ENCODE results near the gene COL23A1. TPM values are rescaled to one million over a fixed set of nuclear protein-coding genes. Genes with fewer than 3 reads are reported as not detected.

COL23A1 gene
- total and polyA plus RNA-seq, 4 donors, result 0.76 to 4.4 (median 1.3) TPM

GRCh38 chr5:178532666-178533065, 57.5 kb downstream of the COL23A1 start:
- 32 to 47% methylated on average over 7 of the region's 7 CpGs for WGBS, 2 donors
- peak in 1 of 3 donors; percentile 32 for DNase-seq
- ATAC-seq (ENCODE audit: insufficient read depth, low FRiP score), result no peak
- no peaks in the 10 kb centered on the region for H3K9me3 ChIP-seq (ENCODE audit: control insufficient read depth in 4 of 4, insufficient read depth in 3 of 4, low read length in 3 of 4)
- TF ChIP-seq CTCF (IDR thresholded peaks at IDR 0.05; ENCODE audit: control extremely low read depth, extremely low read depth), result no peak
- H3K27me3 ChIP-seq (ENCODE audit: control insufficient read depth in 3 of 3, insufficient read depth in 3 of 3, low read length in 2 of 3), result no peaks in the 10 kb centered on the region
- peaks cover 0 to 7% (median under 1%) of the 10 kb centered on the region in 5 donors for H3K4me1 ChIP-seq (ENCODE audit: control insufficient read depth in 5 of 5, insufficient read depth in 5 of 5, low read length in 5 of 5)
- H3K9ac ChIP-seq (ENCODE audit: insufficient read depth in 1 of 2, low read length in 2 of 2), result no peak overlapping the region
- no peak overlapping the region for H3K27ac ChIP-seq (ENCODE audit: low read depth in 1 of 2, low read length in 1 of 2)
- no peak overlapping the region for H3K4me3 ChIP-seq
- H3K36me3 ChIP-seq (ENCODE audit: control insufficient read depth in 4 of 4, insufficient read depth in 4 of 4, low read length in 4 of 4), result no peaks in the 10 kb centered on the region

DNA sequence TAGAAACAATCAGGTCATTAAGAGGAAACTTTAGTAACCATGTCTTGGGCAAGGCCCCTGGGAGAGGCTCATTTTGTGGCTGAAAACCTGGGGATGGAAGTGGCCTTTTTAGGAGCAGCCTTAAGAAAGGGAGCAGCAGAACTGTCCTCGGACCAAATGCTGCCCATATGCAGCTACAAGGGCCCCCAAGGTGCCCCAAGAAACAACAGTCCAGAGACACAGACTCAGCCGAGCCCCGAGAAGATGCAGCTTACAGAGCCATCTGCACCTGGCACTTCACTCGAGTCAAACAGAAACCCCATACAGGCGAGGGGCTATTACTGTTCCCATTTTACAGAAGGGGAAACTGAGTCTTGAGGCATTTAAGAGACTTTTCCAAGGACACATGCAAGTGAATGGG, 58.0 kb downstream of the COL23A1 start:
- no peak for DNase-seq
- WGBS, 2 donors, result 79 to 86% methylated on average over 5 of the region's 5 CpGs
- no peaks in the 10 kb centered on the region for H3K27me3 ChIP-seq (ENCODE audit: control insufficient read depth in 3 of 3, insufficient read depth in 3 of 3, low read length in 2 of 3)
- peaks cover 0 to 12% (median 0%) of the 10 kb centered on the region in 5 donors for H3K4me1 ChIP-seq (ENCODE audit: control insufficient read depth in 5 of 5, insufficient read depth in 5 of 5, low read length in 5 of 5)
- ATAC-seq (ENCODE audit: insufficient read depth, low FRiP score), result no peak
- TF ChIP-seq CTCF (IDR thresholded peaks at IDR 0.05; ENCODE audit: control extremely low read depth, extremely low read depth), result no peak
- no peaks in the 10 kb centered on the region for H3K36me3 ChIP-seq (ENCODE audit: control insufficient read depth in 4 of 4, insufficient read depth in 4 of 4, low read length in 4 of 4)
- H3K4me3 ChIP-seq, result no peak overlapping the region
- no peaks in the 10 kb centered on the region for H3K9me3 ChIP-seq (ENCODE audit: control insufficient read depth in 4 of 4, insufficient read depth in 3 of 4, low read length in 3 of 4)
- H3K9ac ChIP-seq (ENCODE audit: insufficient read depth in 1 of 2, low read length in 2 of 2), result no peak overlapping the region
- no peak overlapping the region for H3K27ac ChIP-seq (ENCODE audit: low read depth in 1 of 2, low read length in 1 of 2)

DNA sequence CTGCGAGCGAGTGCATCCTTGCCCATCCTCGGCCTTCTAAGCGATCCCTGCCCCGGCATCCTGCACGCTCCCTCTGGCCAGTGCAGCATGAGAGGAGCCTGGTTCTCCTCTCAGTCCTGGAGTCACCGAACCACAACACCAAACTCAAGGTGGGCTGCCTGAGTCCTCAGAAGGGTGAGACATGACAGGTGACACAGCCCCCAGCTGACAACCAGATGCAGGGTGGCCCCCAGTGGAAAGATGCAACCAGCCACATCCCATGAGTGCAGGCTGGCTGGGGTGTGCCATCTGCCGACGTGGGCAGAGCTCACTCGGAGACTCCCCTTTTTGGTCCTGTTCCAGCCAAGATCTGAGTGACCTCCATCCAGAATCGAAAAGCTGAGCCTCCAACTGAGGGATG, 58.4 kb downstream of the COL23A1 start:
- no peak overlapping the region for H3K9ac ChIP-seq (ENCODE audit: insufficient read depth in 1 of 2, low read length in 2 of 2)
- ATAC-seq (ENCODE audit: insufficient read depth, low FRiP score) (no peak), DNase-seq (no peak)
- H3K4me3 ChIP-seq, result no peak overlapping the region
- H3K27me3 ChIP-seq (ENCODE audit: control insufficient read depth in 3 of 3, insufficient read depth in 3 of 3, low read length in 2 of 3), result no peaks in the 10 kb centered on the region
- no peaks in the 10 kb centered on the region for H3K36me3 ChIP-seq (ENCODE audit: control insufficient read depth in 4 of 4, insufficient read depth in 4 of 4, low read length in 4 of 4)
- H3K4me1 ChIP-seq (ENCODE audit: control insufficient read depth in 5 of 5, insufficient read depth in 5 of 5, low read length in 5 of 5), result peaks cover 0 to 16% (median 0%) of the 10 kb centered on the region in 5 donors
- H3K9me3 ChIP-seq (ENCODE audit: control insufficient read depth in 4 of 4, insufficient read depth in 3 of 4, low read length in 3 of 4), result no peaks in the 10 kb centered on the region
- 86 to 89% methylated on average over 11 of the region's 11 CpGs for WGBS, 2 donors
- TF ChIP-seq CTCF (IDR thresholded peaks at IDR 0.05; ENCODE audit: control extremely low read depth, extremely low read depth), result no peak
- no peak overlapping the region for H3K27ac ChIP-seq (ENCODE audit: low read depth in 1 of 2, low read length in 1 of 2)

- Histone ChIP-seq H3K27ac (ENCODE audit: low read depth in 1 of 2, low read length in 1 of 2) (no peak overlapping the region), H3K4me1 (ENCODE audit: control insufficient read depth in 5 of 5, insufficient read depth in 5 of 5, low read length in 5 of 5) (peaks cover 0 to 17% (median 0%) of the 10 kb centered on the region in 5 donors), H3K9ac (ENCODE audit: insufficient read depth in 1 of 2, low read length in 2 of 2) (no peak overlapping the region), H3K4me3 (no peak overlapping the region), H3K36me3 (ENCODE audit: control insufficient read depth in 4 of 4, insufficient read depth in 4 of 4, low read length in 4 of 4) (no peaks in the 10 kb centered on the region), H3K27me3 (ENCODE audit: control insufficient read depth in 3 of 3, insufficient read depth in 3 of 3, low read length in 2 of 3) (no peaks in the 10 kb centered on the region), H3K9me3 (ENCODE audit: control insufficient read depth in 4 of 4, insufficient read depth in 3 of 4, low read length in 3 of 4) (no peaks in the 10 kb centered on the region)
- 85 to 90% methylated on average over 7 of the region's 7 CpGs for WGBS, 2 donors
- TF ChIP-seq CTCF (IDR thresholded peaks at IDR 0.05; ENCODE audit: control extremely low read depth, extremely low read depth), result no peak
- DNase-seq (no peak), ATAC-seq (ENCODE audit: insufficient read depth, low FRiP score) (no peak)
Measured at GRCh38 chr5:178530526-178530925, 59.7 kb downstream of the COL23A1 start.
